Keratinocyte (primary cell): ENCODE measurements around the gene KRTAP1-5. TPM values are rescaled to one million over a fixed set of nuclear protein-coding genes. Genes with fewer than 3 reads are reported as not detected.

ENCODE experiments used
- DNase-seq: peaks from one replicate; pipeline ENCODE4 v3.0.0-alpha.2; 2011; ENCODE audit warnings: low read depth, missing footprints, low spot score
- FAIRE-seq: peaks from 2 replicates; lab custom pipeline; 2011; peaks lifted over from hg19 to GRCh38; lab: Jason Lieb, UNC
- H2AFZ ChIP-seq: 2 replicates; pipeline ENCODE4 v1.6.0; 2012; ENCODE audit warnings: low read length, control low read depth, inconsistent platforms; ENCODE audit not compliant: control insufficient read depth
- H3K27ac ChIP-seq: 2 replicates; pipeline ENCODE4 v1.5.1; 2011; ENCODE audit warnings: low read length; ENCODE audit not compliant: control insufficient read depth, insufficient read depth
- H3K27me3 ChIP-seq: 3 replicates; pipeline ENCODE4 v1.6.0; 2011; ENCODE audit warnings: low read length; ENCODE audit not compliant: control insufficient read depth, insufficient read depth; ENCODE audit errors: extremely low read depth
- H3K36me3 ChIP-seq, 2 experiments: 2 replicates in 1 of 2; 3 replicates in 1 of 2; pipeline ENCODE4 v1.5.1; 2011; ENCODE audit warnings: low read length in 2 of 2, mild to moderate bottlenecking in 1 of 2; ENCODE audit not compliant: control insufficient read depth in 2 of 2, insufficient read depth in 2 of 2; ENCODE audit errors: extremely low read depth in 1 of 2
- H3K4me1 ChIP-seq: 3 replicates; pipeline ENCODE4 v1.5.1; 2011; ENCODE audit warnings: low read length; ENCODE audit not compliant: control insufficient read depth, insufficient read depth; ENCODE audit errors: extremely low read depth
- H3K4me2 ChIP-seq: 3 replicates; pipeline ENCODE4 v1.6.0; 2011; ENCODE audit warnings: low read depth, low read length; ENCODE audit not compliant: control insufficient read depth, insufficient read depth; ENCODE audit errors: extremely low read depth
- H3K4me3 ChIP-seq, 3 experiments: fragments of 200-600 bp in 1 of 3; sonication (generic) in 1 of 3; 2 replicates in 2 of 3; 3 replicates in 1 of 3; pipeline ENCODE4 v1.5.1; 2011 to 2016; ENCODE audit warnings: low read length in 3 of 3, mild to moderate bottlenecking in 3 of 3, control low read depth in 2 of 3, inconsistent platforms in 1 of 3, low read depth in 1 of 3, mixed read lengths in 1 of 3, mixed run types in 1 of 3, moderate library complexity in 1 of 3; ENCODE audit not compliant: control insufficient read depth in 2 of 3, insufficient read depth in 2 of 3; ENCODE audit errors: extremely low read depth in 1 of 3
- H3K79me2 ChIP-seq: 2 replicates; pipeline ENCODE4 v1.6.0; 2012; ENCODE audit warnings: low read length; ENCODE audit not compliant: control insufficient read depth, insufficient read depth
- H3K9ac ChIP-seq: 3 replicates; pipeline ENCODE4 v1.6.0; 2011; ENCODE audit warnings: low read length; ENCODE audit not compliant: control insufficient read depth, insufficient read depth; ENCODE audit errors: extremely low read depth
- H3K9me1 ChIP-seq: 3 replicates; pipeline ENCODE4 v1.6.0; 2011; ENCODE audit warnings: low read length; ENCODE audit not compliant: control insufficient read depth, insufficient read depth; ENCODE audit errors: extremely low read depth
- H3K9me3 ChIP-seq: 2 replicates; pipeline ENCODE4 v1.5.1; 2012; ENCODE audit warnings: low read depth, low read length; ENCODE audit not compliant: control insufficient read depth
- H4K20me1 ChIP-seq: 3 replicates; pipeline ENCODE4 v1.6.0; 2011; ENCODE audit warnings: low read length; ENCODE audit not compliant: control insufficient read depth, insufficient read depth; ENCODE audit errors: extremely low read depth
- CTCF ChIP-seq, 3 experiments: IDR thresholded peaks in 1 of 3; conservative IDR thresholded peaks in 1 of 3; optimal IDR thresholded peaks in 1 of 3; 2 replicates in 2 of 3; 3 replicates in 1 of 3; pipeline versions ENCODE3 to v1.5.1; 2011; ENCODE audit warnings: low read length in 3 of 3, mild to moderate bottlenecking in 3 of 3, moderate library complexity in 2 of 3, control low read depth in 1 of 3, inconsistent platforms in 1 of 3; ENCODE audit not compliant: insufficient read depth in 2 of 3; ENCODE audit errors: extremely low read depth in 1 of 3
- EZH2 ChIP-seq: IDR thresholded peaks from one replicate; pipeline ENCODE4 v1.6.1; 2012; ENCODE audit warnings: inconsistent platforms, mild to moderate bottlenecking, low read length, moderate library complexity
- dilution Hi-C: fragments of 300-500 bp; cut with MboI; formaldehyde crosslinking; loops from one replicate; pipeline ENCODE4 v1.7.0; 2020; ENCODE audit warnings: low sequenced_read_pairs; ENCODE audit not compliant: extremely low pct_ligation_motif_present
- polyA plus RNA-seq, 5 experiments: library from polyadenylated mRNA; depleted of rRNA in 3 of 5; stranded (reverse) in 3 of 5; stranded (forward) in 1 of 5; unstranded in 1 of 5; fragments of >200 nt; gene quantifications; 1 replicate in 1 of 5; 2 replicates in 3 of 5; 3 replicates in 1 of 5; pipeline versions ENCODE4 v1.2.1 to v1.2.3, GENCODE V29; 2011 to 2012; ENCODE audit warnings: missing spikeins in 2 of 5, low read depth in 1 of 5, low replicate concordance in 1 of 5

The KRTAP1-5 gene
- polyA plus RNA-seq, 1 donor (not counting 4 experiments of a cell fraction or from before 2014, with no cell fraction given): 0.08 TPM

- no peaks in the 10 kb centered on the region for H4K20me1 ChIP-seq
- dilution Hi-C loops: no loop called here
- TF ChIP-seq EZH2 (no peak), CTCF (optimal IDR thresholded peaks at IDR 0.05 in 1 of 3, IDR thresholded peaks at IDR 0.05 in 1 of 3, conservative IDR thresholded peaks at IDR 0.05 in 1 of 3; ENCODE audit: extremely low read depth in 1 of 3, insufficient read depth in 2 of 3, low read length in 3 of 3) (no peak)
- no peaks in the 10 kb centered on the region for H3K27me3 ChIP-seq
- H3K4me3 ChIP-seq: no peak overlapping the region
- no peaks in the 10 kb centered on the region for H3K4me1 ChIP-seq
- H2AFZ ChIP-seq: no peak overlapping the region
- H3K27ac ChIP-seq: no peak overlapping the region
- DNase-seq (no peak), FAIRE-seq (no peak)
- H3K9ac ChIP-seq: no peak overlapping the region
- H3K79me2 ChIP-seq: no peaks in the 10 kb centered on the region
- H3K9me3 ChIP-seq: no peaks in the 10 kb centered on the region
- H3K4me2 ChIP-seq: no peak overlapping the region
- H3K36me3 ChIP-seq: no peaks in the 10 kb centered on the region
- H3K9me1 ChIP-seq: no peaks in the 10 kb centered on the region
These were observed 11.6 kb downstream of the KRTAP1-5 start for GRCh38 chr17:41015454-41015853.

- H3K4me2 ChIP-seq: no peak overlapping the region
- no peaks in the 10 kb centered on the region for H3K9me3 ChIP-seq
- DNase-seq (no peak), FAIRE-seq (no peak)
- H3K4me3 ChIP-seq: no peak overlapping the region
- H3K27ac ChIP-seq: no peak overlapping the region
- H3K9me1 ChIP-seq: no peaks in the 10 kb centered on the region
- H3K4me1 ChIP-seq: no peaks in the 10 kb centered on the region
- no peaks in the 10 kb centered on the region for H4K20me1 ChIP-seq
- no peak overlapping the region for H2AFZ ChIP-seq
- H3K9ac ChIP-seq: no peak overlapping the region
- H3K79me2 ChIP-seq: no peaks in the 10 kb centered on the region
- H3K36me3 ChIP-seq: no peaks in the 10 kb centered on the region
- dilution Hi-C loops: no loop called here
- no peaks in the 10 kb centered on the region for H3K27me3 ChIP-seq
- TF ChIP-seq EZH2: no peak
- TF ChIP-seq CTCF (optimal IDR thresholded peaks at IDR 0.05 in 1 of 3, IDR thresholded peaks at IDR 0.05 in 1 of 3, conservative IDR thresholded peaks at IDR 0.05 in 1 of 3; ENCODE audit: extremely low read depth in 1 of 3, insufficient read depth in 2 of 3, low read length in 3 of 3): no peak
These were observed 13.4 kb downstream of the KRTAP1-5 start for GRCh38 chr17:41013606-41014005.
